ENCODE data around the gene DSTN. TPM values are rescaled to one million over a fixed set of nuclear protein-coding genes. Genes with fewer than 3 reads are reported as not detected.

Gene DSTN
- total RNA-seq, 1 donor from 2014 or later: 233 TPM

- H3K4me3 Mint-ChIP-seq (ENCODE audit: unreplicated experiment): no peak overlapping the region
- TF ChIP-seq CTCF (IDR thresholded peaks at IDR 0.05; ENCODE audit: partially characterized antibody, unreplicated experiment): no peak
These were observed 26.9 kb upstream of the DSTN start for GRCh38 chr20:17542993-17543412.

GRCh38 chr20:17543531-17544131 is 26.2 kb upstream of the DSTN start:
- Mint-ChIP-seq H3K4me1 (ENCODE audit: low read depth, unreplicated experiment) (peaks cover 3% of the 10 kb centered on the region), H3K36me3 (ENCODE audit: unreplicated experiment) (no peaks in the 10 kb centered on the region), H3K9me3 (ENCODE audit: unreplicated experiment) (no peaks in the 10 kb centered on the region), H3K4me3 (ENCODE audit: unreplicated experiment) (no peak overlapping the region), H3K27me3 (ENCODE audit: unreplicated experiment) (no peaks in the 10 kb centered on the region), H3K27ac (ENCODE audit: unreplicated experiment) (no peak overlapping the region)
- DNase-seq: no peak
- TF ChIP-seq CTCF (IDR thresholded peaks at IDR 0.05; ENCODE audit: partially characterized antibody, unreplicated experiment): no peak

More at GRCh38 chr20:17542993-17543412, 26.9 kb upstream of the DSTN start:
- Mint-ChIP-seq H3K36me3 (ENCODE audit: unreplicated experiment) (no peaks in the 10 kb centered on the region), H3K27me3 (ENCODE audit: unreplicated experiment) (no peaks in the 10 kb centered on the region), H3K9me3 (ENCODE audit: unreplicated experiment) (no peaks in the 10 kb centered on the region), H3K4me1 (ENCODE audit: low read depth, unreplicated experiment) (peaks cover 3% of the 10 kb centered on the region), H3K27ac (ENCODE audit: unreplicated experiment) (no peak overlapping the region)
- no peak for DNase-seq

GRCh38 chr20:17545127-17545526 is 24.7 kb upstream of the DSTN start:
- H3K9me3 Mint-ChIP-seq (ENCODE audit: unreplicated experiment): no peaks in the 10 kb centered on the region
- H3K4me1 Mint-ChIP-seq (ENCODE audit: low read depth, unreplicated experiment): peaks cover 3% of the 10 kb centered on the region
- no peaks in the 10 kb centered on the region for H3K27me3 Mint-ChIP-seq (ENCODE audit: unreplicated experiment)
- no peaks in the 10 kb centered on the region for H3K36me3 Mint-ChIP-seq (ENCODE audit: unreplicated experiment)
- DNase-seq: no peak
- H3K27ac Mint-ChIP-seq (ENCODE audit: unreplicated experiment): no peak overlapping the region
- no peak for TF ChIP-seq CTCF (IDR thresholded peaks at IDR 0.05; ENCODE audit: partially characterized antibody, unreplicated experiment)
- no peak overlapping the region for H3K4me3 Mint-ChIP-seq (ENCODE audit: unreplicated experiment)

GRCh38 chr20:17549131-17549530 is 20.7 kb upstream of the DSTN start:
- Mint-ChIP-seq H3K27me3 (ENCODE audit: unreplicated experiment) (no peaks in the 10 kb centered on the region), H3K9me3 (ENCODE audit: unreplicated experiment) (no peaks in the 10 kb centered on the region), H3K4me1 (ENCODE audit: low read depth, unreplicated experiment) (no peaks in the 10 kb centered on the region), H3K36me3 (ENCODE audit: unreplicated experiment) (no peaks in the 10 kb centered on the region), H3K27ac (ENCODE audit: unreplicated experiment) (no peak overlapping the region), H3K4me3 (ENCODE audit: unreplicated experiment) (no peak overlapping the region)
- no peak for DNase-seq
- no peak for TF ChIP-seq CTCF (IDR thresholded peaks at IDR 0.05; ENCODE audit: partially characterized antibody, unreplicated experiment)

GRCh38 chr20:17555106-17555505 is 14.8 kb upstream of the DSTN start:
- no peak overlapping the region for H3K4me3 Mint-ChIP-seq (ENCODE audit: unreplicated experiment)
- H3K27ac Mint-ChIP-seq (ENCODE audit: unreplicated experiment): no peak overlapping the region
- H3K36me3 Mint-ChIP-seq (ENCODE audit: unreplicated experiment): no peaks in the 10 kb centered on the region
- H3K9me3 Mint-ChIP-seq (ENCODE audit: unreplicated experiment): no peaks in the 10 kb centered on the region
- TF ChIP-seq CTCF (IDR thresholded peaks at IDR 0.05; ENCODE audit: partially characterized antibody, unreplicated experiment): no peak
- H3K4me1 Mint-ChIP-seq (ENCODE audit: low read depth, unreplicated experiment): peaks cover 2% of the 10 kb centered on the region
- DNase-seq: no peak
- H3K27me3 Mint-ChIP-seq (ENCODE audit: unreplicated experiment): no peaks in the 10 kb centered on the region

Data from glutamatergic neuron (in vitro differentiated cells).